NCI-H82 treated with DMSO at 0.1 percent for 48 hours (cell line): ENCODE measurements around the gene SLAMF6.
"Not testable (repeated sequence)": the region's sequence is repeated elsewhere in the genome, so short reads cannot be mapped to it uniquely, and the experiment has no call there.

Experiments used
- DNase-seq: peaks from one replicate; lab custom pipeline; 2025; ENCODE audit not compliant: unreplicated experiment; lab: John Stamatoyannopoulos, UW

The SLAMF6 gene

GRCh38 chr1:160542303-160542945 is 19.4 kb upstream of the SLAMF6 start:
- no peak for DNase-seq

GRCh38 chr1:160541622-160542302 is 18.7 kb upstream of the SLAMF6 start:
- DNase-seq: no peak

- no peak for DNase-seq
Measured at GRCh38 chr1:160540859-160541233, 17.8 kb upstream of the SLAMF6 start.

GRCh38 chr1:160539990-160540858 is 17.2 kb upstream of the SLAMF6 start:
- no peak for DNase-seq

- DNase-seq: no peak
Measured at GRCh38 chr1:160539684-160539989, 16.6 kb upstream of the SLAMF6 start.

GRCh38 chr1:160538985-160539651 is 16.1 kb upstream of the SLAMF6 start:
- DNase-seq: no peak

GRCh38 chr1:160537714-160538665 is 14.9 kb upstream of the SLAMF6 start:
- no peak for DNase-seq

- no peak for DNase-seq
Measured at GRCh38 chr1:160534823-160535605, 12.0 kb upstream of the SLAMF6 start.

- not testable (repeated sequence) for DNase-seq
Measured at GRCh38 chr1:160532557-160532813, 9.4 kb upstream of the SLAMF6 start.

GRCh38 chr1:160531809-160532556 is 8.9 kb upstream of the SLAMF6 start:
- not testable (repeated sequence) for DNase-seq

- DNase-seq: not testable (repeated sequence)
Measured at GRCh38 chr1:160529401-160529952, 6.4 kb upstream of the SLAMF6 start.

GRCh38 chr1:160523789-160524188 is 734 bp upstream of the SLAMF6 start:
- DNase-seq: not testable (repeated sequence)

GRCh38 chr1:160522136-160522535 is 919 bp downstream of the SLAMF6 start:
- no peak for DNase-seq

- DNase-seq: no peak
Measured at GRCh38 chr1:160521554-160521953, 1.5 kb downstream of the SLAMF6 start.

GRCh38 chr1:160520999-160521398 is 2.1 kb downstream of the SLAMF6 start:
- DNase-seq: no peak

GRCh38 chr1:160520582-160520981 is 2.5 kb downstream of the SLAMF6 start:
- DNase-seq: no peak

- DNase-seq: no peak
Measured at GRCh38 chr1:160519642-160520435, 3.2 kb downstream of the SLAMF6 start.

GRCh38 chr1:160517519-160517918 is 5.5 kb downstream of the SLAMF6 start:
- not testable (repeated sequence) for DNase-seq
